B cell (primary cell): Measurements from ENCODE around the gene TNFRSF6B. TPM values are rescaled to one million over a fixed set of nuclear protein-coding genes. Genes with fewer than 3 reads are reported as not detected.

ENCODE experiments used
- ATAC-seq: fragments of 200-7000 bp; cut with Tn5 transposase; one replicate; pipeline ENCODE4 v1.10.0; 2021; ENCODE audit warnings: low read depth, mild to moderate bottlenecking, moderate number of reproducible peaks, moderate library complexity
- CTCF ChIA-PET: fragments of 350-600 bp; sonication (Branson Sonifier 250); formaldehyde crosslinking; loops from one replicate; lab custom pipeline; 2021; ENCODE audit warnings: antibody characterized with exemption, inconsistent platforms; lab: Charles Lee
- POLR2A ChIA-PET: fragments of 350-600 bp; sonication (Branson Sonifier 250); formaldehyde crosslinking; loops from one replicate; lab custom pipeline; 2021; ENCODE audit warnings: antibody characterized with exemption; lab: Charles Lee
- DNase-seq: peaks from one replicate; pipeline ENCODE4 v3.0.0; 2013
- H2AFZ ChIP-seq: 2 replicates; pipeline ENCODE4 v1.6.1; 2012; ENCODE audit warnings: mild to moderate bottlenecking, low read depth, low read length; ENCODE audit not compliant: insufficient read depth, poor library complexity, severe bottlenecking
- H3K27ac ChIP-seq, 2 donors: 1 replicate in 1 of 2; 2 replicates in 1 of 2; pipeline ENCODE4 v1.5.1; 2012 to 2013; ENCODE audit warnings: low read length in 2 of 2, mild to moderate bottlenecking in 2 of 2, moderate library complexity in 1 of 2
- H3K27me3 ChIP-seq, 4 experiments: fragments of 200-600 bp in 1 of 4; sonication (generic) in 1 of 4; replicated peaks in 1 of 4; 1 replicate in 2 of 4; 2 replicates in 2 of 4; pipeline versions ENCODE4 v1.6.1 to v1.7.0; 2013 to 2016; ENCODE audit warnings: low read length in 3 of 4, mild to moderate bottlenecking in 2 of 4, mixed read lengths in 1 of 4, moderate library complexity in 1 of 4; ENCODE audit not compliant: insufficient read depth in 4 of 4, control insufficient read depth in 3 of 4; ENCODE audit errors: control extremely low read depth in 1 of 4
- H3K36me3 ChIP-seq, 2 experiments: replicated peaks in 1 of 2; 1 replicate in 1 of 2; 2 replicates in 1 of 2; pipeline versions ENCODE4 v1.6.1 to v1.7.1; 2013; ENCODE audit warnings: low read length in 1 of 2; ENCODE audit not compliant: insufficient read depth in 2 of 2, control insufficient read depth in 1 of 2; ENCODE audit errors: control extremely low read depth in 1 of 2, extremely low read depth in 1 of 2
- H3K4me1 ChIP-seq, 2 donors: fragments of 200-600 bp in 1 of 2; sonication (generic) in 1 of 2; 1 replicate in 1 of 2; 2 replicates in 1 of 2; pipeline versions ENCODE4 v1.5.1 to v1.6.1; 2013 to 2017; ENCODE audit warnings: low read length in 2 of 2; ENCODE audit not compliant: control insufficient read depth in 2 of 2, insufficient read depth in 2 of 2
- H3K4me2 ChIP-seq: replicated peaks from 2 replicates; pipeline ENCODE3; 2012; ENCODE audit warnings: mild to moderate bottlenecking, low read depth, low read length; ENCODE audit not compliant: poor library complexity, severe bottlenecking
- H3K4me3 ChIP-seq, 5 experiments: fragments of 200-600 bp in 1 of 5; sonication (generic) in 1 of 5; 1 replicate in 3 of 5; 2 replicates in 2 of 5; pipeline versions ENCODE4 v1.5.1 to v1.7.0; 2011 to 2016; ENCODE audit warnings: low read length in 4 of 5, mild to moderate bottlenecking in 4 of 5, low read depth in 2 of 5, control low read depth in 1 of 5, moderate library complexity in 1 of 5; ENCODE audit not compliant: insufficient read depth in 1 of 5; ENCODE audit errors: control extremely low read depth in 1 of 5, extremely low read depth in 1 of 5
- H3K79me2 ChIP-seq: fragments of 200-600 bp; sonication (generic); one replicate; pipeline ENCODE4 v1.6.0; 2016; ENCODE audit warnings: low read length; ENCODE audit not compliant: control insufficient read depth, insufficient read depth
- H3K9ac ChIP-seq: fragments of 200-600 bp; sonication (generic); 2 replicates; pipeline ENCODE4 v1.6.1; 2017; ENCODE audit warnings: mild to moderate bottlenecking, low read length, moderate library complexity
- H3K9me3 ChIP-seq, 3 donors: one replicate each; pipeline versions ENCODE4 v1.6.1 to v1.7.1; 2013; ENCODE audit warnings: low read length in 2 of 3; ENCODE audit not compliant: control insufficient read depth in 2 of 3, insufficient read depth in 1 of 3; ENCODE audit errors: control extremely low read depth in 1 of 3
- H4K20me1 ChIP-seq: 2 replicates; pipeline ENCODE4 v1.6.0; 2012; ENCODE audit warnings: mild to moderate bottlenecking, low read length; ENCODE audit not compliant: insufficient read depth, control insufficient read depth, poor library complexity, severe bottlenecking
- H3K27ac Mint-ChIP-seq: one replicate; pipeline ENCODE4 v1.8.0; 2021; ENCODE audit warnings: mixed read lengths
- H3K27me3 Mint-ChIP-seq: one replicate; pipeline ENCODE4 v1.8.0; 2021; ENCODE audit warnings: mixed read lengths
- H3K4me1 Mint-ChIP-seq: one replicate; pipeline ENCODE4 v1.8.0; 2021; ENCODE audit warnings: mixed read lengths
- H3K4me3 Mint-ChIP-seq: one replicate; pipeline ENCODE4 v1.8.0; 2021; ENCODE audit warnings: mixed read lengths
- H3K9me3 Mint-ChIP-seq: one replicate; pipeline ENCODE4 v1.8.0; 2022; ENCODE audit warnings: mixed read lengths; ENCODE audit not compliant: insufficient read depth
- CTCF ChIP-seq: fragments of 200-600 bp; IDR thresholded peaks from one replicate; pipeline ENCODE4 v1.8.0; 2022; ENCODE audit warnings: antibody characterized with exemption, mild to moderate bottlenecking
- EZH2 ChIP-seq: IDR thresholded peaks from 2 replicates; pipeline ENCODE4 v1.6.1; 2012; ENCODE audit warnings: borderline replicate concordance, low read depth, mild to moderate bottlenecking, moderate library complexity, low read length; ENCODE audit not compliant: insufficient read depth, poor library complexity, severe bottlenecking
- WGBS: methylation state at CpG from one replicate; pipeline ENCODE4 v1.1.5; 2013; ENCODE audit warnings: missing lambda C conversion rate; ENCODE audit not compliant: insufficient coverage; 5-methylcytosine and 5-hydroxymethylcytosine counted together
- intact Hi-C: fragments of 100-400 bp; cut with micrococcal nuclease; formaldehyde crosslinking; loops from one replicate; pipeline ENCODE4 v1.10.0; 2022
- polyA plus RNA-seq: library from polyadenylated mRNA; depleted of rRNA; stranded (reverse); fragments of >200 nt; gene quantifications from 2 replicates; pipeline ENCODE4 v1.2.3, GENCODE V29; 2012
- total RNA-seq, 2 donors: library from RNA; stranded (reverse); fragments of 120-200 nt in 1 of 2; gene quantifications; 1 replicate in 1 of 2; 2 replicates in 1 of 2; pipeline versions ENCODE4 v1.2.3 to v1.2.4, GENCODE V29; 2013 to 2022

TNFRSF6B gene
- total and polyA plus RNA-seq, 2 donors (not counting 1 experiment from before 2014, with no cell fraction given), result 6.7 TPM; not detected in 1

DNA sequence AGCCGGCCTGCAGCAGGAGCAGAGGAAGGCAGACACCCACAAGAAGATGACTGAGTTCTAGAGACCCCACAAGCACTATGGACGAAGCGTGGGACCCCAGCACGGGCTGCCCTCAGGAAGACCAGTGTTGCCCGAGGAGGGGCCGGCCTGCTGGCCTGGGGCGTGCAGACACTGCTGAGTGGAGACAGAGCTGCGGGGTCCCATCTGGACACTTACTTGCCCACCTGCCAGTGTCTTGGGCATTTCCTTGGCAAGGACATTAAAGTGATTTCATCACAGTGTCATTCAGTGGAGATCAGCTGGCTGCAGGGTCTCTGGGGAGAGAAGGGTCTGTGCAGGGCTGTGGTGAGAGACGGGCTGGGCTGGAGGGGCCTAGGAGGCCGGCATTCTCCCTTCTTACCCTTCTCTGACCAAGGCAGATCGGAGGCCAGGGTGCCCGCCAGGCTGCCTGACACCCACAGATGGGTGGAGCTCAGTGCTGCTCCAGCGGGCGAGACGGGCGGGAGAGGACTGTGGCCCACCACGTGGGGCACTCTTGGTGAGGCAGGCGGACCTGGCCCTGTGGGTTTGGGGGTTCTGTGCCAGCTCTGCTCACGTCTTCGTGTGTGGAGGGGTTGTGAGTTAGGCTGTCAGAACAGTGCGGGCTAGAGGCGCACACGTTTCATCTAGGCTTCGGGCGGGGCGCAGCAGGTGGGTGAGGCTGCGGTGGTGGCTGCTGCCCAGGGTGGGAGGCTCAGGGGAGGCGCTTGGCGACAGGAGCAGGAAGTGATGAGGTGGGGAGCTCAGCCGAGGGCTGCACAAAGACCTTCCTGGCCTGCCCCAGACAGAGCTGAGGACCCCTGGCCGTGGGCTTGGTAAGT, 39.6 kb downstream of the TNFRSF6B start, which contains the start of gene LIME1:
LIME1 (plus strand) TSS at position 806 of the 860 bp plus-strand sequence. CDS start 886 bp downstream, outside the sequence.
- H3K79me2 ChIP-seq, result peaks cover 44% of the 10 kb centered on the region
- WGBS, result 20% methylated on average over 31 of the region's 31 CpGs
- H3K9me3 ChIP-seq, result no peaks in the 10 kb centered on the region
- no peaks in the 10 kb centered on the region for H3K27me3 Mint-ChIP-seq
- peaks cover 58% of the 10 kb centered on the region for H4K20me1 ChIP-seq
- ChIA-PET POLR2A (interaction anchor here (0.5 to 2.5 kb wide), 8 partner anchors 9 to 215 kb away, joined by 3 to 20 read pairs (median 6); partner anchors contain the start of genes ARFRP1, DNAJC5, GMEB2 and PPDPF), CTCF (interaction anchor here (1.0 to 1.6 kb wide), 4 partner anchors 23 to 198 kb away, joined by 3 to 5 read pairs (median 4); partner anchors contain the start of genes ARFRP1, TPD52L2 and ZGPAT)
- H3K9ac ChIP-seq, result peak within 1 kb of the TSS; percentile 65
- no peaks in the 10 kb centered on the region for H3K9me3 Mint-ChIP-seq
- H3K4me2 ChIP-seq, result peak within 1 kb of the TSS; percentile 93
- H2AFZ ChIP-seq, result peak within 1 kb of the TSS; percentile 50
- peak within 1 kb of the TSS in 4 of 5 experiments; percentile 44 to 70 (median 48) for H3K4me3 ChIP-seq
- ATAC-seq (peak; percentile 32), DNase-seq (peak; percentile 80)
- H3K4me1 Mint-ChIP-seq, result peaks cover 22% of the 10 kb centered on the region
- no peaks in the 10 kb centered on the region for H3K27me3 ChIP-seq
- H3K36me3 ChIP-seq, result peaks cover 0 to 24% of the 10 kb centered on the region in 2 experiments
- H3K27ac ChIP-seq, result peak within 1 kb of the TSS; percentile 44 to 46
- peak within 1 kb of the TSS; percentile 89 for H3K27ac Mint-ChIP-seq
- H3K4me1 ChIP-seq, result peaks cover 46 to 57% of the 10 kb centered on the region in 2 donors
- peak within 1 kb of the TSS; percentile 80 for H3K4me3 Mint-ChIP-seq
- no peak for TF ChIP-seq EZH2
- TF ChIP-seq CTCF, result no peak
- intact Hi-C loops, result loop anchor here (1.0 to 5.0 kb wide), 3 partner anchors 29 to 199 kb away; partner anchors contain the start of genes ARFRP1, PTK6 and RTEL1
